Upper lobe of left lung (tissue), 6 donors: Measurements from ENCODE around the gene BTD. TPM values are rescaled to one million over a fixed set of nuclear protein-coding genes. Genes with fewer than 3 reads are reported as not detected.

Experiments used
- ATAC-seq, 2 donors: fragments of 200-7000 bp; cut with Tn5 transposase; one replicate each; pipeline ENCODE4 v1.9.1; 2022; ENCODE audit warnings: mild to moderate bottlenecking in 2 of 2, moderate library complexity in 2 of 2; ENCODE audit not compliant: low FRiP score in 2 of 2
- DNase-seq, 2 donors: peaks; one replicate each; pipeline ENCODE4 v3.0.0-alpha.2; 2019 to 2020
- H3K27ac ChIP-seq, 4 donors: fragments of 200-600 bp; sonication (generic); one replicate each; pipeline ENCODE4 v1.5.1; 2016 to 2019
- H3K27me3 ChIP-seq, 4 donors: fragments of 200-600 bp; sonication (generic); one replicate each; pipeline ENCODE4 v1.5.1; 2017 to 2019
- H3K36me3 ChIP-seq, 4 donors: fragments of 200-600 bp; sonication (generic); one replicate each; pipeline ENCODE4 v1.5.1; 2016 to 2019
- H3K4me1 ChIP-seq, 4 donors: fragments of 200-600 bp; sonication (generic); one replicate each; pipeline ENCODE4 v1.5.1; 2018 to 2019
- H3K4me3 ChIP-seq, 4 donors: fragments of 200-600 bp; sonication (generic); one replicate each; pipeline ENCODE4 v1.5.1; 2017 to 2019; ENCODE audit warnings: mild to moderate bottlenecking in 2 of 4, moderate library complexity in 1 of 4
- H3K9me3 ChIP-seq, 4 donors: fragments of 200-600 bp; sonication (generic); one replicate each; pipeline ENCODE4 v1.5.1; 2018 to 2019
- CTCF ChIP-seq, 6 experiments: fragments of 450-650 bp in 4 of 6; fragments of 200-600 bp in 2 of 6; sonication (generic) in 2 of 6; IDR thresholded peaks; one replicate each; pipeline ENCODE4 v1.5.1; 2016 to 2019; ENCODE audit warnings: antibody characterized with exemption in 6 of 6
- EP300 ChIP-seq, 4 donors: sonication (generic); formaldehyde crosslinking; IDR thresholded peaks; one replicate each; pipeline ENCODE4 v1.5.1; 2017; ENCODE audit warnings: antibody characterized with exemption in 4 of 4, control low read depth in 2 of 4
- POLR2A ChIP-seq, 4 donors: fragments of 450-650 bp; IDR thresholded peaks; one replicate each; pipeline ENCODE4 v1.5.1; 2016 to 2017; ENCODE audit warnings: antibody characterized with exemption in 4 of 4, mild to moderate bottlenecking in 2 of 4
- POLR2AphosphoS5 ChIP-seq, 2 donors: sonication (generic); formaldehyde crosslinking; IDR thresholded peaks; one replicate each; pipeline ENCODE4 v1.5.1; 2017; ENCODE audit warnings: antibody characterized with exemption in 2 of 2
- WGBS, 2 donors: methylation state at CpG; one replicate each; pipeline ENCODE4 v1.1.5; 2017 to 2018; 5-methylcytosine and 5-hydroxymethylcytosine counted together
- total RNA-seq, 6 donors: library from RNA; depleted of rRNA in 4 of 6; stranded (reverse); fragments of >200 nt in 4 of 6; gene quantifications; one replicate each; pipeline versions ENCODE4 v1.1.0 to v1.2.1, GENCODE V29; 2016 to 2021
- donor health status: DM: no; HTN: no; CAD: no; lungs with moderate emphysema.
- donor health status: DM: no; HTN: yes; CAD: no; lungs with severe emphysema.

BTD gene
- total RNA-seq, 6 donors from 2014 or later, result 6.8 to 32.2 (median 21.8) TPM

DNA sequence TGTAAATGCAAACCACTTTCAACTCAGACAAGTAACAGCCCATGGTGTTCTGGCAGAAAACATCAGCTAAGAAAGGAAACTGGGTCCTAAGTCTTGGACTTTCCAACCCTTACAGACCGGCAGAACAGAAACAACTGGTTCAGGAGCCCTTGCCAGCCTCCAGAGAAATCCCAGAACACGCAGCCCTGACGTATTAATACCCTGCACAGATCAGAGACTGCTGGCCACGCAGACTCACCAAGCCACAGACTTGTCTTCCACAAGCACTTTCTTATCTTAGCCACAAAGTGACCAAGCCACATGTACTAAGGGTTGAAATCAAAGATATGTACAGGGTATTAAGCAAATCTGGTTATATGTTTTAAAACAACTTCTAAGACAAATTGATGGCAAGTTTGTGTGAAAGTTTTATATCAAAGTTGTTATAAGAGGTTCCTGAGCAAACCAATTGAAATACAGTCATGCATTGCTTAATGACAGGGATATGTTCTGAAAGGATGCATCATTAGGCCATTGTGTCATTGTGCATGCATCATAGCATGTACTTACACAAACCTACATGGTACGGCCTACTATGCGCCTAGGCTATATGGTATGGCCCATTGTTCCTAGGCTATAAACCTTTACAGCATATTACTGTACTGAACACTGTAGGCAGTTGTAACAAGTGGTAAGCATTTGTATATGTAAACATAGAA is 36.8 kb downstream of the BTD start:
- Histone ChIP-seq H3K9me3 (no peaks in the 10 kb centered on the region), H3K4me3 (no peak overlapping the region), H3K27me3 (no peaks in the 10 kb centered on the region), H3K4me1 (peaks cover 12 to 30% (median 22%) of the 10 kb centered on the region in 4 donors), H3K27ac (no peak overlapping the region), H3K36me3 (no peaks in the 10 kb centered on the region)
- DNase-seq (no peak), ATAC-seq (no peak)
- WGBS, 2 donors, result 84 to 89% methylated on average over 6 of the region's 6 CpGs
- TF ChIP-seq EP300 (IDR thresholded peaks at IDR 0.05), result no peak

- DNase-seq, result no peak
- TF ChIP-seq POLR2AphosphoS5 (IDR thresholded peaks at IDR 0.05), result no peak
- no peak for TF ChIP-seq EP300 (IDR thresholded peaks at IDR 0.05)
- no peak for TF ChIP-seq CTCF (IDR thresholded peaks at IDR 0.05)
- TF ChIP-seq POLR2A (IDR thresholded peaks at IDR 0.05), result no peak
- H3K4me1 ChIP-seq, result peaks cover 12 to 29% (median 22%) of the 10 kb centered on the region in 4 donors
- WGBS, 2 donors, result 89 to 100% methylated on average over 1 of the region's 1 CpG
- no peak overlapping the region for H3K27ac ChIP-seq
- no peaks in the 10 kb centered on the region for H3K36me3 ChIP-seq
- H3K4me3 ChIP-seq, result no peak overlapping the region
- no peaks in the 10 kb centered on the region for H3K27me3 ChIP-seq
- no peak for ATAC-seq
- H3K9me3 ChIP-seq, result no peaks in the 10 kb centered on the region
Measured at GRCh38 chr3:15638891-15639262, 37.3 kb downstream of the BTD start.

DNA sequence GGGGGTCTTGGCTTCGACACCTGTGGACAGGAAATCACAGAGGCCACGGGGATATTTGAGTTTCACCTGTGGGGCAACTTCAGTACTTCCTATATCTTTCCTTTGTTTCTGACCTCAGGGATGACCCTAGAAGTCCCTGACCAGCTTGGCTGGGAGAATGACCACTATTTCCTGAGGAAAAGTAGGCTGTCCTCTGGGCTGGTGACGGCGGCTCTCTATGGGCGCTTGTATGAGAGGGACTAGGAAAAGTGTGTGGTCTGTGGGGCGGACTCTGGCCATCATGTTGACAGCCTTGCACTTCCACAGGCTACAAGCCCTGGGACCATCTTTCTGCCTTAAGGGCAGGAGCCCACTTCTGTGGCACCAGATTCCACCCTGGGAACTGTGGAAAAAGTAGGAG is 43.7 kb downstream of the BTD start:
- ATAC-seq, result no peak
- WGBS, 2 donors, result 91 to 97% methylated on average over 5 to 6 of the region's 6 CpGs
- H3K27me3 ChIP-seq, result no peaks in the 10 kb centered on the region

GRCh38 chr3:15645740-15646501 is 44.4 kb downstream of the BTD start:
- H3K4me1 ChIP-seq, result peaks cover 6 to 17% (median 9%) of the 10 kb centered on the region in 4 donors
- ATAC-seq (peak in 1 of 2 donors; percentile 78), DNase-seq (no peak)
- H3K9me3 ChIP-seq, result no peaks in the 10 kb centered on the region
- no peaks in the 10 kb centered on the region for H3K27me3 ChIP-seq
- 83 to 91% methylated on average over 18 of the region's 18 CpGs for WGBS, 2 donors
- no peak overlapping the region for H3K27ac ChIP-seq
- TF ChIP-seq CTCF (IDR thresholded peaks at IDR 0.05) (no peak), POLR2A (IDR thresholded peaks at IDR 0.05) (no peak), EP300 (IDR thresholded peaks at IDR 0.05) (no peak), POLR2AphosphoS5 (IDR thresholded peaks at IDR 0.05) (no peak)
- peaks cover 0 to 5% (median 2%) of the 10 kb centered on the region in 4 donors for H3K36me3 ChIP-seq
- H3K4me3 ChIP-seq, result no peak overlapping the region

More for the DNA sequence above, 43.7 kb downstream of the BTD start:
- H3K27ac ChIP-seq, result no peak overlapping the region
- H3K4me1 ChIP-seq, result peaks cover 6 to 17% (median 9%) of the 10 kb centered on the region in 4 donors
- H3K36me3 ChIP-seq, result peaks cover 0 to 5% (median 2%) of the 10 kb centered on the region in 4 donors
- TF ChIP-seq POLR2AphosphoS5 (IDR thresholded peaks at IDR 0.05) (no peak), EP300 (IDR thresholded peaks at IDR 0.05) (no peak), CTCF (IDR thresholded peaks at IDR 0.05) (no peak), POLR2A (IDR thresholded peaks at IDR 0.05) (no peak)
- no peak overlapping the region for H3K4me3 ChIP-seq
- no peak for DNase-seq
- H3K9me3 ChIP-seq, result no peaks in the 10 kb centered on the region

DNA sequence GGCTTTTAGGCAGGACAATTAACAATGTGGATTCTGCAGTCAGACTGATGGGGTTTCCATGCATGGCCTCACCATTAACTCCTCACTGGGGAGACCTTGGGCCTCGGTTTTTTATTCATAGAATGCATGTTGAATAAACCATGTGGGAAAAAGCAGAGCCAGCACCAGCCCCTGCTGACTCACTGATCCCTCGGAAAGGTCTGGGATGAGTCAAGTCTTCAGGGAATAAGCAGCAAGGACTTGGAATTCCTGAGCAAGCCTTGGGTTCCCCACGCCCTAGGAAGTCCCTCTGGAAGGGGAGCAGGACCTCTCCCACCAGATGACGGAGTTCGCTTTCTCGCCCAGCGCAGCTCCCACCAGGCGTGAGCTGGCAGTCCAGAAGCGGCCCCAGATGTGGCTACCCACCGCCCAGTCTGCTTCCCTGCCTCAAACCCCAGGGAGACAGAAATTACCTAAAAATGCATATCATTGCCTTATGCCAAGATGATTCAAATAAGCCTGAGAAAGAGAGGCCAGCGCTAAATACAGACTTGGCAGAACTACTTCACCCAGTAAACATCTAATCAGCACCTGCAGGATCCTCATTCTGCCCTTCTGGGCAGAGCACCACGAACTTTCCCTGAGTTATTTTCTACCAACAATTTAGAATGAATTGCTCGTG is 45.4 kb downstream of the BTD start:
- TF ChIP-seq EP300 (IDR thresholded peaks at IDR 0.05) (no peak), CTCF (IDR thresholded peaks at IDR 0.05) (no peak), POLR2A (IDR thresholded peaks at IDR 0.05) (no peak), POLR2AphosphoS5 (IDR thresholded peaks at IDR 0.05) (no peak)
- H3K36me3 ChIP-seq, result peaks cover 0 to 5% (median 2%) of the 10 kb centered on the region in 4 donors
- ATAC-seq (peak in 1 of 2 donors; percentile 93), DNase-seq (no peak)
- peak overlapping the region in 1 of 4 donors; percentile 6 for H3K27ac ChIP-seq
- peaks cover 6 to 17% (median 9%) of the 10 kb centered on the region in 4 donors for H3K4me1 ChIP-seq
- no peaks in the 10 kb centered on the region for H3K9me3 ChIP-seq
- no peaks in the 10 kb centered on the region for H3K27me3 ChIP-seq
- no peak overlapping the region for H3K4me3 ChIP-seq
- 65 to 67% methylated on average over 13 of the region's 13 CpGs for WGBS, 2 donors
